ENCODE measurements around the gene FRMD5.
"Not testable (repeated sequence)": the region's sequence is repeated elsewhere in the genome, so short reads cannot be mapped to it uniquely, and the experiment has no call there.

The FRMD5 gene

GRCh38 chr15:43831519-43832052, 363.5 kb downstream of the FRMD5 start:
- DNase-seq (ENCODE audit: low read depth in 2 of 2): not testable (repeated sequence)

- DNase-seq (ENCODE audit: low read depth in 2 of 2): not testable (repeated sequence)
Observed at GRCh38 chr15:43830691-43831275, 364.3 kb downstream of the FRMD5 start.

- DNase-seq (ENCODE audit: low read depth in 2 of 2): not testable (repeated sequence)
Observed at GRCh38 chr15:43829951-43830540, 365.0 kb downstream of the FRMD5 start.

- DNase-seq (ENCODE audit: low read depth in 2 of 2): no peak
Observed at GRCh38 chr15:43828061-43828657, 366.9 kb downstream of the FRMD5 start.

- peak; percentile 80 to 81 for DNase-seq (ENCODE audit: low read depth in 2 of 2)
Observed at GRCh38 chr15:43826508-43827341, 368.3 kb downstream of the FRMD5 start, which contains the start of gene WDR76. Gene WDR76, plus strand, starts transcription at chr15:43827002. Its CDS starts 31 bp downstream, at chr15:43827033.

GRCh38 chr15:43826029-43826507, 369.0 kb downstream of the FRMD5 start:
- DNase-seq (ENCODE audit: low read depth in 2 of 2): no peak

GRCh38 chr15:43825305-43825704, 369.8 kb downstream of the FRMD5 start:
- DNase-seq (ENCODE audit: low read depth in 2 of 2): not testable (repeated sequence)

- peak; percentile 87 for DNase-seq (ENCODE audit: low read depth in 2 of 2)
Observed at GRCh38 chr15:43824302-43825246, 370.5 kb downstream of the FRMD5 start, which contains the start of gene MFAP1. Gene MFAP1, minus strand, starts transcription at chr15:43824690. Its CDS starts 121 bp downstream, at chr15:43824569.

- no peak for DNase-seq (ENCODE audit: low read depth in 2 of 2)
Observed at GRCh38 chr15:43821505-43821904, 373.6 kb downstream of the FRMD5 start.
